WTC11 (cell line): ENCODE data around the gene DNAH17. TPM values are rescaled to one million over a fixed set of nuclear protein-coding genes. Genes with fewer than 3 reads are reported as not detected.

Source experiments
- ATAC-seq: fragments of 200-7000 bp; cut with Tn5 transposase; 2 replicates; pipeline ENCODE4 v1.10.0; 2021; ENCODE audit warnings: mild to moderate bottlenecking, moderate library complexity
- CTCF ChIA-PET: fragments of 300-600 bp; sonication (Branson Sonifier 250); formaldehyde crosslinking; loops from one replicate; lab custom pipeline; 2021; ENCODE audit warnings: antibody characterized with exemption; lab: Charles Lee
- POLR2A ChIA-PET: fragments of 350-600 bp; sonication (Branson Sonifier 250); formaldehyde crosslinking; loops from one replicate; lab custom pipeline; 2021; ENCODE audit warnings: antibody characterized with exemption; lab: Charles Lee
- DNase-seq: peaks from one replicate; pipeline ENCODE4 v3.0.0; 2021; ENCODE audit warnings: low spot score
- H3K27ac Mint-ChIP-seq: 2 replicates; pipeline ENCODE4 v1.8.0; 2021; ENCODE audit warnings: mixed read lengths
- H3K27me3 Mint-ChIP-seq: 2 replicates; pipeline ENCODE4 v1.8.0; 2021; ENCODE audit warnings: low read depth, mild to moderate bottlenecking, moderate library complexity, mixed read lengths
- H3K36me3 Mint-ChIP-seq: 2 replicates; pipeline ENCODE4 v1.8.0; 2021; ENCODE audit warnings: mixed read lengths
- H3K4me1 Mint-ChIP-seq: 2 replicates; pipeline ENCODE4 v1.8.0; 2022; ENCODE audit warnings: mixed read lengths
- H3K4me3 Mint-ChIP-seq: 2 replicates; pipeline ENCODE4 v1.8.0; 2021; ENCODE audit warnings: mild to moderate bottlenecking, moderate library complexity, mixed read lengths
- H3K9me3 Mint-ChIP-seq: 2 replicates; pipeline ENCODE4 v1.8.0; 2021; ENCODE audit warnings: mixed read lengths
- E2F4 ChIP-seq: sonication (generic); formaldehyde crosslinking; IDR thresholded peaks from 2 replicates; pipeline ENCODE4 v1.8.1; 2022; ENCODE audit warnings: low read depth, mild to moderate bottlenecking, moderate library complexity, missing genetic modification reagents, borderline replicate concordance
- FOXJ3 ChIP-seq: sonication (generic); formaldehyde crosslinking; IDR thresholded peaks from 2 replicates; pipeline ENCODE4 v1.9.0; 2021; ENCODE audit warnings: missing genetic modification reagents, mild to moderate bottlenecking, borderline replicate concordance
- FOXK1 ChIP-seq: sonication (generic); formaldehyde crosslinking; IDR thresholded peaks from 2 replicates; pipeline ENCODE4 v1.8.0; 2022; ENCODE audit warnings: mild to moderate bottlenecking, moderate library complexity, missing genetic modification reagents
- GRHL2 ChIP-seq: fragments of 250-450 bp; sonication (Bioruptor Pico); IDR thresholded peaks from 2 replicates; pipeline ENCODE4 v1.8.0; 2022; ENCODE audit warnings: mild to moderate bottlenecking, moderate library complexity; ENCODE audit not compliant: insufficient replicate concordance, severe bottlenecking
- MAX ChIP-seq: sonication (generic); formaldehyde crosslinking; IDR thresholded peaks from 2 replicates; pipeline ENCODE4 v1.8.0; 2022; ENCODE audit warnings: mild to moderate bottlenecking, missing genetic modification reagents
- MXD4 ChIP-seq: fragments of 250-450 bp; sonication (Bioruptor Pico); IDR thresholded peaks from 2 replicates; pipeline ENCODE4 v1.8.0; 2021; ENCODE audit warnings: mild to moderate bottlenecking, moderate library complexity, borderline replicate concordance
- NFE2L1 ChIP-seq: sonication (generic); formaldehyde crosslinking; IDR thresholded peaks from 2 replicates; pipeline ENCODE4 v1.8.1; 2023; ENCODE audit warnings: missing genetic modification reagents
- OVOL2 ChIP-seq: fragments of 250-450 bp; sonication (Bioruptor Pico); IDR thresholded peaks from 2 replicates; pipeline ENCODE4 v1.9.0; 2021; ENCODE audit warnings: mild to moderate bottlenecking, borderline replicate concordance
- SMAD4 ChIP-seq: sonication (generic); formaldehyde crosslinking; IDR thresholded peaks from 2 replicates; pipeline ENCODE4 v1.8.0; 2022; ENCODE audit warnings: mild to moderate bottlenecking, missing genetic modification reagents
- STAT6 ChIP-seq: sonication (generic); formaldehyde crosslinking; conservative IDR thresholded peaks from 2 replicates; pipeline ENCODE4 v1.8.1; 2023; ENCODE audit warnings: mild to moderate bottlenecking, low read depth, missing genetic modification reagents, moderate library complexity
- TP53 ChIP-seq: sonication (generic); formaldehyde crosslinking; IDR thresholded peaks from 2 replicates; pipeline ENCODE4 v1.8.1; 2023; ENCODE audit warnings: mild to moderate bottlenecking, missing genetic modification reagents
- ZBTB21 ChIP-seq: sonication (generic); formaldehyde crosslinking; IDR thresholded peaks from 2 replicates; pipeline ENCODE4 v1.8.1; 2023; ENCODE audit warnings: mild to moderate bottlenecking, missing genetic modification reagents, borderline replicate concordance
- ZNF232 ChIP-seq: sonication (generic); formaldehyde crosslinking; IDR thresholded peaks from 2 replicates; pipeline ENCODE4 v1.8.0; 2022; ENCODE audit warnings: mild to moderate bottlenecking, missing genetic modification reagents
- ZNF396 ChIP-seq: fragments of 250-450 bp; sonication (Bioruptor Pico); IDR thresholded peaks from 2 replicates; pipeline ENCODE4 v1.8.0; 2021; ENCODE audit warnings: mild to moderate bottlenecking, moderate library complexity, borderline replicate concordance
- ZNF425 ChIP-seq: fragments of 250-450 bp; sonication (Bioruptor Pico); conservative IDR thresholded peaks from 2 replicates; pipeline ENCODE4 v1.9.0; 2021; ENCODE audit warnings: mild to moderate bottlenecking
- ZNF512 ChIP-seq: sonication (generic); formaldehyde crosslinking; IDR thresholded peaks from 2 replicates; pipeline ENCODE4 v1.8.1; 2022; ENCODE audit warnings: missing genetic modification reagents, borderline replicate concordance
- ZNF532 ChIP-seq: fragments of 250-450 bp; sonication (Bioruptor Pico); IDR thresholded peaks from 2 replicates; pipeline ENCODE4 v1.9.0; 2021; ENCODE audit warnings: mild to moderate bottlenecking, borderline replicate concordance
- ZSCAN18 ChIP-seq: fragments of 250-450 bp; sonication (Bioruptor Pico); IDR thresholded peaks from 2 replicates; pipeline ENCODE4 v2.1.2; 2022; ENCODE audit warnings: mild to moderate bottlenecking, moderate library complexity
- total RNA-seq: library from RNA; stranded (reverse); gene quantifications from 3 replicates; pipeline ENCODE4 v1.2.3, GENCODE V29; 2021

The DNAH17 gene
- total RNA-seq, 1 experiment from 2014 or later = 0.87 TPM

- H3K9me3 Mint-ChIP-seq = peaks cover 12% of the 10 kb centered on the region
- H3K27ac Mint-ChIP-seq = no peak overlapping the region; the same call in 1 of the 2 replicates
- ATAC-seq (no peak), DNase-seq (no peak)
- TF ChIP-seq FOXJ3 (no peak), NFE2L1 (CRISPR knock-in tag) (no peak), ZNF396 (CRISPR knock-in tag) (no peak), ZNF232 (no peak), ZNF532 (CRISPR knock-in tag) (no peak), TP53 (CRISPR knock-in tag) (no peak), STAT6 (CRISPR knock-in tag) (no peak)
- H3K36me3 Mint-ChIP-seq = no peaks in the 10 kb centered on the region
- H3K4me1 Mint-ChIP-seq = peaks cover 4% of the 10 kb centered on the region
- ChIA-PET CTCF (no interaction called here), POLR2A (no interaction called here)
- no peaks in the 10 kb centered on the region for H3K27me3 Mint-ChIP-seq
- H3K4me3 Mint-ChIP-seq = no peak overlapping the region
These were observed 104.9 kb downstream of the DNAH17 start for GRCh38 chr17:78472035-78472905.

- TF ChIP-seq SMAD4 (no peak), MXD4 (CRISPR knock-in tag) (no peak), E2F4 (CRISPR knock-in tag) (no peak), GRHL2 (CRISPR knock-in tag) (no peak), ZSCAN18 (CRISPR knock-in tag) (no peak), ZNF512 (CRISPR knock-in tag) (no peak), MAX (CRISPR knock-in tag) (no peak), ZNF425 (CRISPR knock-in tag) (no peak), FOXK1 (no peak), OVOL2 (no peak), ZBTB21 (CRISPR knock-in tag) (no peak)
- POLR2A ChIA-PET = no interaction called here
- no peak for ATAC-seq
- CTCF ChIA-PET = no interaction called here
- DNase-seq = no peak
- no peak overlapping the region for H3K4me3 Mint-ChIP-seq
- no peak overlapping the region for H3K27ac Mint-ChIP-seq
- no peaks in the 10 kb centered on the region for H3K27me3 Mint-ChIP-seq
- H3K9me3 Mint-ChIP-seq = peaks cover 12% of the 10 kb centered on the region
- H3K4me1 Mint-ChIP-seq = peaks cover 4% of the 10 kb centered on the region
- H3K36me3 Mint-ChIP-seq = no peaks in the 10 kb centered on the region
These were observed 105.6 kb downstream of the DNAH17 start for GRCh38 chr17:78471635-78472034.
